GM19468 (cell line): Measurements from ENCODE around the gene CEP104.

Source experiments
- ATAC-seq: cut with Tn5 transposase; IDR thresholded peaks from one replicate; pipeline ENCODE4 v1.9.1; 2021; ENCODE audit warnings: mild to moderate bottlenecking, moderate library complexity, moderate number of reproducible peaks; ENCODE audit not compliant: unreplicated experiment; ENCODE audit errors: extremely low read depth

Gene CEP104

GRCh38 chr1:3785456-3786157 lies 71.4 kb downstream of the CEP104 start:
- ATAC-seq: no peak

- ATAC-seq: no peak
Measured at GRCh38 chr1:3785045-3785444, 72.0 kb downstream of the CEP104 start.

GRCh38 chr1:3783651-3784474 lies 73.1 kb downstream of the CEP104 start:
- no peak for ATAC-seq

GRCh38 chr1:3780901-3781300 lies 76.1 kb downstream of the CEP104 start:
- no peak for ATAC-seq

GRCh38 chr1:3779912-3780416 lies 77.0 kb downstream of the CEP104 start:
- ATAC-seq: no peak

- ATAC-seq: no peak
Measured at GRCh38 chr1:3779265-3779911, 77.6 kb downstream of the CEP104 start.

- no peak for ATAC-seq
Measured at GRCh38 chr1:3778590-3779264, 78.3 kb downstream of the CEP104 start.

GRCh38 chr1:3777647-3778589 lies 79.1 kb downstream of the CEP104 start:
- ATAC-seq: no peak

- no peak for ATAC-seq
Measured at GRCh38 chr1:3777078-3777547, 79.9 kb downstream of the CEP104 start.

- ATAC-seq: no peak
Measured at GRCh38 chr1:3776231-3776961, 80.6 kb downstream of the CEP104 start.

- ATAC-seq: no peak
Measured at GRCh38 chr1:3775490-3776230, 81.4 kb downstream of the CEP104 start.

GRCh38 chr1:3774946-3775489 lies 82.0 kb downstream of the CEP104 start:
- no peak for ATAC-seq

GRCh38 chr1:3774276-3774945 lies 82.6 kb downstream of the CEP104 start:
- no peak for ATAC-seq

- ATAC-seq: no peak
Measured at GRCh38 chr1:3773572-3774275, 83.3 kb downstream of the CEP104 start.

- no peak for ATAC-seq
Measured at GRCh38 chr1:3772715-3773571, 84.1 kb downstream of the CEP104 start, which contains the start of gene SMIM1. Gene SMIM1, plus strand, starts transcription at chr1:3772749. Its CDS starts 2,625 bp downstream, at chr1:3775374.
